ENCODE measurements around the gene MTG1. TPM values are rescaled to one million over a fixed set of nuclear protein-coding genes. Genes with fewer than 3 reads are reported as not detected.

MTG1 gene
- polyA plus RNA-seq, 4 donors, result 67.4 to 124 (median 90.9) TPM

DNA sequence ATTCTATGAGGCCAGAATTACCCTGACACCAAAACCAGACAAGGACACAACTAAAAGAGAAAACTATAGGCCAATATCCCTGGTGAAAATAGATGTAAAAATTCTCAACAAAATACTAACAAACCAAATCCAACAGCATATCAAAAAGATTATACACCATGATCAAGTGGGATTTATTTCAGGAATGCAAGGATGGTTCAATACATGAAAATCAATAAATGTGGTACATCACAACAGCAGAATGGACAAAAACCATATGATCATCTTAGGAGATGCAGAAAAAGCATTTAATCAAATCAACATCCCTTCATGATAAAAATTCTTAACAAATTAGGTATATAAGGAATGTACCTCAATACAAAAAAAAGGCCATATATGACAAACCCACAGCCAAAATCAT is 54.2 kb downstream of the MTG1 start:
- Histone ChIP-seq H3K27me3 (ENCODE audit: control insufficient read depth in 3 of 3, insufficient read depth in 3 of 3, low read length in 3 of 3) (no peaks in the 10 kb centered on the region), H3K4me1 (ENCODE audit: control insufficient read depth in 3 of 3, insufficient read depth in 2 of 3, low read depth in 1 of 3, low read length in 2 of 3) (no peaks in the 10 kb centered on the region), H3K9me3 (ENCODE audit: control insufficient read depth in 2 of 2, insufficient read depth in 1 of 2, low read depth in 1 of 2, low read length in 1 of 2) (peaks cover 0 to 13% of the 10 kb centered on the region in 2 donors), H3K27ac (ENCODE audit: low read depth in 1 of 3, low read length in 2 of 3) (no peak overlapping the region), H3K36me3 (ENCODE audit: control insufficient read depth in 3 of 3, insufficient read depth in 2 of 3, low read depth in 1 of 3, low read length in 3 of 3) (no peaks in the 10 kb centered on the region), H3K4me3 (ENCODE audit: low read depth in 1 of 3, low read length in 3 of 3) (no peak overlapping the region)
- DNase-seq (no peak), FAIRE-seq (no peak)

- Histone ChIP-seq H3K9me3 (ENCODE audit: control insufficient read depth in 2 of 2, insufficient read depth in 1 of 2, low read depth in 1 of 2, low read length in 1 of 2) (peaks cover 0 to 7% of the 10 kb centered on the region in 2 donors), H3K27me3 (ENCODE audit: control insufficient read depth in 3 of 3, insufficient read depth in 3 of 3, low read length in 3 of 3) (no peaks in the 10 kb centered on the region), H3K36me3 (ENCODE audit: control insufficient read depth in 3 of 3, insufficient read depth in 2 of 3, low read depth in 1 of 3, low read length in 3 of 3) (no peaks in the 10 kb centered on the region), H3K27ac (ENCODE audit: low read depth in 1 of 3, low read length in 2 of 3) (no peak overlapping the region), H3K4me3 (ENCODE audit: low read depth in 1 of 3, low read length in 3 of 3) (no peak overlapping the region), H3K4me1 (ENCODE audit: control insufficient read depth in 3 of 3, insufficient read depth in 2 of 3, low read depth in 1 of 3, low read length in 2 of 3) (no peaks in the 10 kb centered on the region)
- FAIRE-seq, result no peak
- WGBS, 3 donors, result 47 to 62% (median 52%) methylated on average over 4 of the region's 4 CpGs
- DNase-seq, result no peak
Measured at GRCh38 chr10:133451346-133451745, 57.4 kb downstream of the MTG1 start.

GRCh38 chr10:133452453-133452852 is 58.5 kb downstream of the MTG1 start:
- WGBS, 3 donors, result 75 to 80% (median 80%) methylated on average over 4 of the region's 4 CpGs
- H3K27me3 ChIP-seq (ENCODE audit: control insufficient read depth in 3 of 3, insufficient read depth in 3 of 3, low read length in 3 of 3), result no peaks in the 10 kb centered on the region

GRCh38 chr10:133453516-133454203 is 59.7 kb downstream of the MTG1 start, which contains the start of gene SCART1:
Gene SCART1, plus strand, starts transcription at chr10:133453945. Its CDS starts 53 bp downstream, at chr10:133453998.
- H3K9me3 ChIP-seq (ENCODE audit: control insufficient read depth in 2 of 2, insufficient read depth in 1 of 2, low read depth in 1 of 2, low read length in 1 of 2), result peaks cover 0 to 8% of the 10 kb centered on the region in 2 donors
- no peak within 1 kb of the TSS for H3K4me3 ChIP-seq (ENCODE audit: low read depth in 1 of 3, low read length in 3 of 3)
- WGBS, 3 donors, result 83 to 87% (median 85%) methylated on average over 11 of the region's 11 CpGs
- H3K27ac ChIP-seq (ENCODE audit: low read depth in 1 of 3, low read length in 2 of 3), result no peak within 1 kb of the TSS
- H3K36me3 ChIP-seq (ENCODE audit: control insufficient read depth in 3 of 3, insufficient read depth in 2 of 3, low read depth in 1 of 3, low read length in 3 of 3), result no peaks in the 10 kb centered on the region
- DNase-seq (no peak), FAIRE-seq (no peak)
- no peaks in the 10 kb centered on the region for H3K4me1 ChIP-seq (ENCODE audit: control insufficient read depth in 3 of 3, insufficient read depth in 2 of 3, low read depth in 1 of 3, low read length in 2 of 3)
- no peaks in the 10 kb centered on the region for H3K27me3 ChIP-seq (ENCODE audit: control insufficient read depth in 3 of 3, insufficient read depth in 3 of 3, low read length in 3 of 3)

More at GRCh38 chr10:133452453-133452852, 58.5 kb downstream of the MTG1 start:
- no peak for DNase-seq
- H3K4me3 ChIP-seq (ENCODE audit: low read depth in 1 of 3, low read length in 3 of 3), result no peak overlapping the region
- H3K9me3 ChIP-seq (ENCODE audit: control insufficient read depth in 2 of 2, insufficient read depth in 1 of 2, low read depth in 1 of 2, low read length in 1 of 2), result peaks cover 0 to 8% of the 10 kb centered on the region in 2 donors
- no peak overlapping the region for H3K27ac ChIP-seq (ENCODE audit: low read depth in 1 of 3, low read length in 2 of 3)
- no peaks in the 10 kb centered on the region for H3K4me1 ChIP-seq (ENCODE audit: control insufficient read depth in 3 of 3, insufficient read depth in 2 of 3, low read depth in 1 of 3, low read length in 2 of 3)
- H3K36me3 ChIP-seq (ENCODE audit: control insufficient read depth in 3 of 3, insufficient read depth in 2 of 3, low read depth in 1 of 3, low read length in 3 of 3), result no peaks in the 10 kb centered on the region
- no peak for FAIRE-seq

DNA sequence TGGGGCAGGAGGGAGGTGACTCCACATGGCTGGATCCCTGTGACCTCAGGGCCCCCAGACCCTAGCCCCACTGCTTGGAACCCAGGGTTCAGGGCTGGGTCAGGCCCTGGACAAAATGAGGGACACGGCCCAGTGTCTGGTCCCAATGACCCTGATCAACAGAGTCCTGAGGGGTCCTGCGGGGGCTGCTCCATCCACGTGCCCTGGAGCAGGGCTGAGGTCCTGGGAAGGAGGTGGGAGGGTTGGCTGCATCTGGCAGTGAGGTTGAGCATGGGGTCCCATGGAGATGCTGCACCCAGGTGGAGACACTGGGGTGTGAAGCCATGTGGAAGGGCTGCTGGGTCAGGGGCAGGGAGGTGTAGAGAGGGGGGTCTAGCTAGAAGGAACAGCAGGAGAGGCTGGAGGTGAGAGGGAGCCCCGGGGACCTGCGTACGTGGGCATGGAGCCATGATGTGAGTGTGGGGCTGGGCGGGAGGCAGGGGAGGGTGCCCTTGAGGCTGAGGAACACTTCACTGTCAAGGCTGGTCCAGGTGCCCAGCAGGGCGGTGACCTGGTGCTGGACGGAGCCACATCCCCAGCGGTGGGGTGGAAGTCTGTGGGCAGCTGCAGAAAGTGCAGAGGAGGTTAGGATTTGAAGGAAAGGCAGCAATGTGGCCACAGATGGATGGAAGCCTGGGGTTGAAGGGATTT is 60.4 kb downstream of the MTG1 start:
- Histone ChIP-seq H3K4me3 (ENCODE audit: low read depth in 1 of 3, low read length in 3 of 3) (no peak overlapping the region), H3K4me1 (ENCODE audit: control insufficient read depth in 3 of 3, insufficient read depth in 2 of 3, low read depth in 1 of 3, low read length in 2 of 3) (no peaks in the 10 kb centered on the region), H3K36me3 (ENCODE audit: control insufficient read depth in 3 of 3, insufficient read depth in 2 of 3, low read depth in 1 of 3, low read length in 3 of 3) (no peaks in the 10 kb centered on the region), H3K27me3 (ENCODE audit: control insufficient read depth in 3 of 3, insufficient read depth in 3 of 3, low read length in 3 of 3) (no peaks in the 10 kb centered on the region), H3K27ac (ENCODE audit: low read depth in 1 of 3, low read length in 2 of 3) (no peak overlapping the region), H3K9me3 (ENCODE audit: control insufficient read depth in 2 of 2, insufficient read depth in 1 of 2, low read depth in 1 of 2, low read length in 1 of 2) (peaks cover 0 to 10% of the 10 kb centered on the region in 2 donors)
- DNase-seq (no peak), FAIRE-seq (no peak)
- 80 to 86% (median 82%) methylated on average over 10 of the region's 10 CpGs for WGBS, 3 donors

DNA sequence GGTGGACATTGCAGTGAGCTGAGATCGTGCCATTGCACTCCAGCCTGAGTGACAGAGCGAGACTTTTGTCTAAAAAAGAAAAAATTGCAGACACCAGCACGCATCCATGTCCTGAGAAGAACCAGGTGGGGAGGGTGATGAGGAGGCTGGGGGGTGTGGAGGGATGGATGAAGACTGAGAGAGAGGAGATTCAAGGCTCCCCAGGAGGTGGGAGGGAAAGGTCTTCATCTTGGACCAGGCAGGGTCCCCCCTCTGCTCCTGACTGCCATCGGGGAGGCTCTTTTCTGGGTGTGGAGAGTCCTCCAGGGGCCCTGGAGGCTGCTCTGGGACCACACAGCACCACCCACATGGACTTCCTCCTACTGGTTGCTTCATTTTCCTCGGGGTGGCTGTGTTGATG is 61.2 kb downstream of the MTG1 start:
- H3K36me3 ChIP-seq (ENCODE audit: control insufficient read depth in 3 of 3, insufficient read depth in 2 of 3, low read depth in 1 of 3, low read length in 3 of 3), result no peaks in the 10 kb centered on the region
- WGBS, 3 donors, result 70 to 74% (median 70%) methylated on average over 5 of the region's 5 CpGs
- no peak for DNase-seq

GRCh38 chr10:133455611-133456031 is 61.7 kb downstream of the MTG1 start:
- no peak overlapping the region for H3K27ac ChIP-seq (ENCODE audit: low read depth in 1 of 3, low read length in 2 of 3)
- FAIRE-seq (no peak), DNase-seq (no peak)
- 66 to 84% (median 82%) methylated on average over 7 of the region's 7 CpGs for WGBS, 3 donors
- H3K4me1 ChIP-seq (ENCODE audit: control insufficient read depth in 3 of 3, insufficient read depth in 2 of 3, low read depth in 1 of 3, low read length in 2 of 3), result no peaks in the 10 kb centered on the region
- H3K36me3 ChIP-seq (ENCODE audit: control insufficient read depth in 3 of 3, insufficient read depth in 2 of 3, low read depth in 1 of 3, low read length in 3 of 3), result no peaks in the 10 kb centered on the region
- H3K4me3 ChIP-seq (ENCODE audit: low read depth in 1 of 3, low read length in 3 of 3), result no peak overlapping the region
- no peaks in the 10 kb centered on the region for H3K27me3 ChIP-seq (ENCODE audit: control insufficient read depth in 3 of 3, insufficient read depth in 3 of 3, low read length in 3 of 3)
- peaks cover 0 to 10% of the 10 kb centered on the region in 2 donors for H3K9me3 ChIP-seq (ENCODE audit: control insufficient read depth in 2 of 2, insufficient read depth in 1 of 2, low read depth in 1 of 2, low read length in 1 of 2)

More for the DNA sequence above, 61.2 kb downstream of the MTG1 start:
- no peak overlapping the region for H3K4me3 ChIP-seq (ENCODE audit: low read depth in 1 of 3, low read length in 3 of 3)
- H3K27ac ChIP-seq (ENCODE audit: low read depth in 1 of 3, low read length in 2 of 3), result no peak overlapping the region
- H3K4me1 ChIP-seq (ENCODE audit: control insufficient read depth in 3 of 3, insufficient read depth in 2 of 3, low read depth in 1 of 3, low read length in 2 of 3), result no peaks in the 10 kb centered on the region
- FAIRE-seq, result no peak
- H3K9me3 ChIP-seq (ENCODE audit: control insufficient read depth in 2 of 2, insufficient read depth in 1 of 2, low read depth in 1 of 2, low read length in 1 of 2), result peaks cover 0 to 10% of the 10 kb centered on the region in 2 donors
- H3K27me3 ChIP-seq (ENCODE audit: control insufficient read depth in 3 of 3, insufficient read depth in 3 of 3, low read length in 3 of 3), result no peaks in the 10 kb centered on the region

- no peak overlapping the region for H3K4me3 ChIP-seq (ENCODE audit: low read depth in 1 of 3, low read length in 3 of 3)
- H3K27me3 ChIP-seq (ENCODE audit: control insufficient read depth in 3 of 3, insufficient read depth in 3 of 3, low read length in 3 of 3), result no peaks in the 10 kb centered on the region
- H3K9me3 ChIP-seq (ENCODE audit: control insufficient read depth in 2 of 2, insufficient read depth in 1 of 2, low read depth in 1 of 2, low read length in 1 of 2), result peaks cover 0 to 10% of the 10 kb centered on the region in 2 donors
- DNase-seq, result no peak
- no peak overlapping the region for H3K27ac ChIP-seq (ENCODE audit: low read depth in 1 of 3, low read length in 2 of 3)
- FAIRE-seq, result no peak
- no peaks in the 10 kb centered on the region for H3K36me3 ChIP-seq (ENCODE audit: control insufficient read depth in 3 of 3, insufficient read depth in 2 of 3, low read depth in 1 of 3, low read length in 3 of 3)
- WGBS, 3 donors, result 77 to 87% (median 85%) methylated on average over 42 to 46 of the region's 46 CpGs
- H3K4me1 ChIP-seq (ENCODE audit: control insufficient read depth in 3 of 3, insufficient read depth in 2 of 3, low read depth in 1 of 3, low read length in 2 of 3), result no peaks in the 10 kb centered on the region
Measured at GRCh38 chr10:133456041-133456951, 62.3 kb downstream of the MTG1 start.
